IMR-90 (cell line): Measurements from ENCODE around the gene CLDN24. TPM values are rescaled to one million over a fixed set of nuclear protein-coding genes. Genes with fewer than 3 reads are reported as not detected.

Experiments
- ATAC-seq: fragments of 200-7000 bp; cut with Tn5 transposase; 2 replicates; pipeline ENCODE4 v1.9.1; 2020; ENCODE audit warnings: low read depth, mild to moderate bottlenecking, moderate library complexity
- BruUV-seq: library from RNA; stranded (reverse); fragments of 400-500 nt; replicated peaks from 2 replicates; lab custom pipeline; 2021; lab: Mats Ljungman, UMichigan
- CTCF ChIA-PET: fragments of 300-600 bp; formaldehyde crosslinking; extraction: SDS; loops from one replicate; lab custom pipeline; 2021; ENCODE audit warnings: antibody characterized with exemption; lab: Yijun Ruan, JAX
- POLR2A ChIA-PET: fragments of 300-600 bp; sonication (Branson Sonifier 250); formaldehyde crosslinking; loops from one replicate; lab custom pipeline; 2022; ENCODE audit warnings: antibody characterized with exemption; ENCODE audit not compliant: unreplicated experiment; lab: Charles Lee
- DNase-seq: peaks from one replicate; pipeline ENCODE4 v3.0.0; 2013
- H2AFZ ChIP-seq: replicated peaks from 2 replicates; pipeline ENCODE3; 2013; ENCODE audit warnings: low read length, mild to moderate bottlenecking; ENCODE audit not compliant: poor library complexity
- H2AK5ac ChIP-seq: 2 replicates; pipeline ENCODE4 v1.6.1; 2013; ENCODE audit warnings: low read depth, low read length, inconsistent platforms
- H2AK9ac ChIP-seq: replicated peaks from 2 replicates; pipeline ENCODE3; 2013; ENCODE audit warnings: mild to moderate bottlenecking, low read depth, low read length, moderate library complexity; ENCODE audit not compliant: poor library complexity
- H2BK120ac ChIP-seq: 2 replicates; pipeline ENCODE4 v1.6.1; 2013; ENCODE audit warnings: low read depth, low read length, inconsistent platforms
- H2BK15ac ChIP-seq: 3 replicates; pipeline ENCODE4 v1.6.1; 2013; ENCODE audit warnings: low read depth, low read length, inconsistent platforms
- H2BK20ac ChIP-seq: 2 replicates; pipeline ENCODE4 v1.6.1; 2013; ENCODE audit warnings: low read depth, mild to moderate bottlenecking, inconsistent platforms, low read length, moderate library complexity
- H2BK5ac ChIP-seq: 2 replicates; pipeline ENCODE4 v1.6.1; 2013; ENCODE audit warnings: mild to moderate bottlenecking, low read depth, low read length, inconsistent platforms; ENCODE audit not compliant: poor library complexity, severe bottlenecking
- H3K14ac ChIP-seq: replicated peaks from 2 replicates; pipeline ENCODE4 v1.6.1; 2013; ENCODE audit warnings: low read depth, low read length, inconsistent platforms
- H3K18ac ChIP-seq: 2 replicates; pipeline ENCODE4 v1.6.1; 2013; ENCODE audit warnings: low read depth, low read length, control low read depth
- H3K23ac ChIP-seq: 2 replicates; pipeline ENCODE4 v1.6.1; 2013; ENCODE audit warnings: low read depth, low read length, inconsistent platforms
- H3K27ac ChIP-seq: 2 replicates; pipeline ENCODE4 v1.5.1; 2013; ENCODE audit warnings: mild to moderate bottlenecking, control low read depth, low read length; ENCODE audit not compliant: insufficient read depth
- H3K27me3 ChIP-seq: 2 replicates; pipeline ENCODE4 v1.6.1; 2013; ENCODE audit warnings: low read length; ENCODE audit not compliant: control insufficient read depth, insufficient read depth
- H3K36me3 ChIP-seq: 2 replicates; pipeline ENCODE4 v1.6.1; 2013; ENCODE audit warnings: low read length, mixed read lengths; ENCODE audit not compliant: control insufficient read depth, insufficient read depth
- H3K4ac ChIP-seq: 2 replicates; pipeline ENCODE4 v1.6.1; 2013; ENCODE audit warnings: low read depth, low read length, inconsistent platforms
- H3K4me1 ChIP-seq: 2 replicates; pipeline ENCODE4 v1.6.1; 2013; ENCODE audit warnings: low read length, mixed read lengths; ENCODE audit not compliant: control insufficient read depth, insufficient read depth
- H3K4me2 ChIP-seq: 2 replicates; pipeline ENCODE4 v1.6.1; 2013; ENCODE audit warnings: low read depth, mild to moderate bottlenecking, control low read depth, low read length, moderate library complexity
- H3K4me3 ChIP-seq: 2 replicates; pipeline ENCODE4 v1.5.1; 2013; ENCODE audit warnings: low read depth, mild to moderate bottlenecking, control low read depth, low read length, moderate library complexity; ENCODE audit not compliant: insufficient read depth
- H3K56ac ChIP-seq: 2 replicates; pipeline ENCODE4 v1.6.1; 2013; ENCODE audit warnings: low read length, inconsistent platforms; ENCODE audit not compliant: insufficient read depth; ENCODE audit errors: extremely low read depth
- H3K79me1 ChIP-seq, 2 experiments: 2 replicates each; pipeline ENCODE4 v1.6.1; 2013; ENCODE audit warnings: low read length in 2 of 2, inconsistent platforms in 1 of 2, low read depth in 1 of 2
- H3K9ac ChIP-seq: 2 replicates; pipeline ENCODE4 v1.6.1; 2013; ENCODE audit warnings: low read depth, low read length, control low read depth
- H3K9me1 ChIP-seq: 2 replicates; pipeline ENCODE4 v1.6.1; 2013; ENCODE audit warnings: low read length, inconsistent platforms; ENCODE audit not compliant: insufficient read depth
- H3K9me3 ChIP-seq: 2 replicates; pipeline ENCODE4 v1.6.1; 2013; ENCODE audit warnings: low read length; ENCODE audit not compliant: control insufficient read depth, insufficient read depth
- H4K20me1 ChIP-seq: 2 replicates; pipeline ENCODE4 v1.6.1; 2013; ENCODE audit warnings: low read length, inconsistent platforms; ENCODE audit not compliant: insufficient read depth
- H4K5ac ChIP-seq: 2 replicates; pipeline ENCODE4 v1.6.1; 2013; ENCODE audit warnings: mild to moderate bottlenecking, low read depth, low read length, control low read depth
- H4K8ac ChIP-seq, 2 experiments: 2 replicates each; pipeline ENCODE4 v1.6.1; 2013; ENCODE audit warnings: low read depth in 2 of 2, low read length in 2 of 2, control low read depth in 1 of 2, inconsistent platforms in 1 of 2
- H4K91ac ChIP-seq: 2 replicates; pipeline ENCODE4 v1.6.1; 2013; ENCODE audit warnings: low read depth, low read length, inconsistent platforms; ENCODE audit not compliant: insufficient read depth
- ELK1 ChIP-seq: fragments of 150-350 bp; IDR thresholded peaks from 2 replicates; pipeline ENCODE4 v1.6.1; 2016; ENCODE audit warnings: low read depth, mild to moderate bottlenecking, low read length, moderate library complexity, borderline replicate concordance
- WGBS, 2 experiments: methylation state at CpG; one replicate each; pipeline versions ENCODE4 v1.1.5 to v1.1.7; 2013; ENCODE audit warnings: missing lambda C conversion rate in 2 of 2; ENCODE audit not compliant: insufficient read length in 1 of 2; ENCODE audit errors: extremely low coverage in 2 of 2; 5-methylcytosine and 5-hydroxymethylcytosine counted together
- dilution Hi-C: fragments of 300-500 bp; cut with HindIII; formaldehyde crosslinking; loops from one replicate; pipeline ENCODE4 v1.14.3; 2018; ENCODE audit warnings: low sequenced_read_pairs; ENCODE audit not compliant: unreplicated experiment
- in situ Hi-C: fragments of 300-500 bp; cut with MboI; formaldehyde crosslinking; loops from 3 replicates; pipeline ENCODE4 v1.14.3; 2019; ENCODE audit warnings: low sequenced_read_pairs, inconsistent platforms, mixed read lengths
- intact Hi-C: fragments of 100-400 bp; cut with micrococcal nuclease; formaldehyde crosslinking; loops from 2 replicates; pipeline ENCODE4 v1.10.0; 2022
- polyA plus RNA-seq, 3 experiments: library from polyadenylated mRNA; depleted of rRNA; stranded (reverse); fragments of >200 nt; gene quantifications; 2 replicates each; pipeline ENCODE4 v1.2.3, GENCODE V29; 2012; ENCODE audit warnings: low replicate concordance in 1 of 3
- total RNA-seq: library from RNA; depleted of rRNA; stranded (reverse); fragments of >200 nt; gene quantifications from 2 replicates; pipeline ENCODE4 v1.2.3, GENCODE V29; 2012

Gene CLDN24
- total and polyA plus RNA-seq, 2 of the 4 experiments (the other 2 are of a cell fraction), result not detected

- H4K20me1 ChIP-seq, result no peaks in the 10 kb centered on the region
- H4K91ac ChIP-seq, result no peak overlapping the region
- no peak overlapping the region for H4K5ac ChIP-seq
- no peak overlapping the region for H3K14ac ChIP-seq
- no peak overlapping the region for H2BK5ac ChIP-seq
- H3K18ac ChIP-seq, result no peak overlapping the region
- H3K4me3 ChIP-seq, result no peak overlapping the region
- WGBS, 2 experiments, result 92% methylated on average over 2 of the region's 5 CpGs; no CpG with 5 or more reads in 1 of the 2 experiments
- no peaks in the 10 kb centered on the region for H3K36me3 ChIP-seq
- no TSS peak for BruUV-seq
- no peaks in the 10 kb centered on the region for H3K9me3 ChIP-seq
- H3K27me3 ChIP-seq, result no peaks in the 10 kb centered on the region
- no peak overlapping the region for H3K4me2 ChIP-seq
- no peak overlapping the region for H2AFZ ChIP-seq
- intact Hi-C loops, result no loop called here
- H4K8ac ChIP-seq, result no peak overlapping the region
- no peak overlapping the region for H2BK20ac ChIP-seq
- H3K79me1 ChIP-seq, result no peaks in the 10 kb centered on the region
- POLR2A ChIA-PET, result no interaction called here
- CTCF ChIA-PET, result no interaction called here
- H3K23ac ChIP-seq, result no peak overlapping the region
- no peak overlapping the region for H2AK5ac ChIP-seq
- H3K9me1 ChIP-seq, result 0 out of 2 replicates have a peak, but pooled peaks cover 4% of the 10 kb centered on the region
- dilution Hi-C loops, result no loop called here
- H2BK15ac ChIP-seq, result no peak overlapping the region
- in situ Hi-C loops, result no loop called here
- TF ChIP-seq ELK1, result no peak
- ATAC-seq (no peak), DNase-seq (no peak)
- no peak overlapping the region for H3K27ac ChIP-seq
- no peak overlapping the region for H3K9ac ChIP-seq
- H3K56ac ChIP-seq, result no peak overlapping the region
- H3K4ac ChIP-seq, result no peak overlapping the region
- no peak overlapping the region for H2BK120ac ChIP-seq
- H3K4me1 ChIP-seq, result peaks cover 10% of the 10 kb centered on the region; the same call in 1 of the 2 replicates
- H2AK9ac ChIP-seq, result no peak overlapping the region
Observed at GRCh38 chr4:183352546-183352945, 30.3 kb upstream of the CLDN24 start.
